Activated CD8-positive, alpha-beta T cell treated with anti-CD3 and anti-CD28 coated beads for 36 hours (primary cell): ENCODE measurements around the gene NCOA5. TPM values are rescaled to one million over a fixed set of nuclear protein-coding genes. Genes with fewer than 3 reads are reported as not detected.

Experiments used
- ATAC-seq: fragments of 200-7000 bp; cut with Tn5 transposase; one replicate; pipeline ENCODE4 v1.10.0; 2021; ENCODE audit warnings: mild to moderate bottlenecking, moderate library complexity
- CTCF ChIA-PET: fragments of 350-600 bp; sonication (Branson Sonifier 250); formaldehyde crosslinking; loops from one replicate; lab custom pipeline; 2021; ENCODE audit warnings: antibody characterized with exemption; lab: Charles Lee
- POLR2A ChIA-PET: fragments of 350-600 bp; sonication (Branson Sonifier 250); formaldehyde crosslinking; loops from one replicate; lab custom pipeline; 2021; ENCODE audit warnings: antibody characterized with exemption; lab: Charles Lee
- DNase-seq: peaks from one replicate; pipeline ENCODE4 v3.0.0-alpha.2; 2020
- H3K27ac Mint-ChIP-seq: one replicate; pipeline ENCODE4 v1.8.0; 2021; ENCODE audit warnings: mild to moderate bottlenecking, mixed read lengths
- H3K27me3 Mint-ChIP-seq: one replicate; pipeline ENCODE4 v1.8.0; 2021; ENCODE audit warnings: mixed read lengths
- H3K36me3 Mint-ChIP-seq: one replicate; pipeline ENCODE4 v1.8.0; 2021; ENCODE audit warnings: low read depth, mixed read lengths
- H3K4me1 Mint-ChIP-seq: one replicate; pipeline ENCODE4 v1.8.0; 2021; ENCODE audit warnings: low read depth, mixed read lengths
- H3K4me3 Mint-ChIP-seq: one replicate; pipeline ENCODE4 v1.8.0; 2021; ENCODE audit warnings: mild to moderate bottlenecking, moderate library complexity, mixed read lengths
- H3K9me3 Mint-ChIP-seq: one replicate; pipeline ENCODE4 v1.8.0; 2021; ENCODE audit warnings: mixed read lengths
- CTCF ChIP-seq: fragments of 200-600 bp; IDR thresholded peaks from one replicate; pipeline ENCODE4 v1.8.0; 2022; ENCODE audit warnings: antibody characterized with exemption, mild to moderate bottlenecking
- intact Hi-C: fragments of 100-400 bp; cut with micrococcal nuclease; formaldehyde crosslinking; loops from one replicate; pipeline ENCODE4 v1.10.0; 2022
- total RNA-seq, 2 experiments: library from RNA; stranded (reverse); gene quantifications; one replicate each; pipeline ENCODE4 v1.2.3, GENCODE V29; 2021

Gene NCOA5
- total RNA-seq, 2 experiments from 2014 or later, result 13.1 to 16.8 TPM

- POLR2A ChIA-PET, result interaction anchor here (0.9 kb wide), 1 partner anchor 9 kb away, joined by 5 read pairs; no protein-coding TSS in a partner anchor
- peaks cover 19% of the 10 kb centered on the region for H3K4me1 Mint-ChIP-seq
- H3K4me3 Mint-ChIP-seq, result no peak overlapping the region
- CTCF ChIA-PET, result interaction anchor here (2.4 kb wide), 1 partner anchor 49 kb away, joined by 6 read pairs; no protein-coding TSS in a partner anchor
- H3K9me3 Mint-ChIP-seq, result no peaks in the 10 kb centered on the region
- intact Hi-C loops, result no loop called here
- TF ChIP-seq CTCF, result no peak
- DNase-seq, result no peak
- H3K27ac Mint-ChIP-seq, result no peak overlapping the region
- no peaks in the 10 kb centered on the region for H3K27me3 Mint-ChIP-seq
- peaks cover 15% of the 10 kb centered on the region for H3K36me3 Mint-ChIP-seq
- ATAC-seq, result no peak
Measured at GRCh38 chr20:46078954-46079353, 10.8 kb downstream of the NCOA5 start.

- ChIA-PET POLR2A (interaction anchor here (0.6 kb wide), 1 partner anchor 67 kb away, joined by 3 read pairs; no protein-coding TSS in a partner anchor), CTCF (interaction anchor here (1.0 to 1.3 kb wide), 2 partner anchors 55 to 91 kb away, joined by 3 to 4 read pairs; no protein-coding TSS in a partner anchor)
- H3K27ac Mint-ChIP-seq, result no peak overlapping the region
- intact Hi-C loops, result no loop called here
- DNase-seq (no peak), ATAC-seq (no peak)
- TF ChIP-seq CTCF, result no peak
- H3K36me3 Mint-ChIP-seq, result peaks cover 15% of the 10 kb centered on the region
- no peaks in the 10 kb centered on the region for H3K9me3 Mint-ChIP-seq
- peaks cover 9% of the 10 kb centered on the region for H3K4me1 Mint-ChIP-seq
- H3K4me3 Mint-ChIP-seq, result no peak overlapping the region
- H3K27me3 Mint-ChIP-seq, result no peaks in the 10 kb centered on the region
Measured at GRCh38 chr20:46077642-46078305, 12.0 kb downstream of the NCOA5 start.

- Mint-ChIP-seq H3K9me3 (no peaks in the 10 kb centered on the region), H3K4me3 (no peak overlapping the region), H3K27me3 (no peaks in the 10 kb centered on the region), H3K27ac (no peak overlapping the region), H3K4me1 (peaks cover 4% of the 10 kb centered on the region), H3K36me3 (peaks cover 15% of the 10 kb centered on the region)
- POLR2A ChIA-PET, result interaction anchor here (0.6 to 1.6 kb wide), 2 partner anchors 18 to 1582 kb away, joined by 3 to 6 read pairs; no protein-coding TSS in a partner anchor
- intact Hi-C loops, result no loop called here
- ATAC-seq, result no peak
- CTCF ChIA-PET, result interaction anchor here (1.0 to 1.3 kb wide), 2 partner anchors 63 to 90 kb away, joined by 3 to 4 read pairs; no protein-coding TSS in a partner anchor
- no peak for DNase-seq
- TF ChIP-seq CTCF, result no peak
Measured at GRCh38 chr20:46076806-46077205, 13.0 kb downstream of the NCOA5 start.

GRCh38 chr20:46074006-46074405 is 15.8 kb downstream of the NCOA5 start:
- no peak for ATAC-seq

More at GRCh38 chr20:46074006-46074405, 15.8 kb downstream of the NCOA5 start:
- no peaks in the 10 kb centered on the region for H3K9me3 Mint-ChIP-seq
- CTCF ChIA-PET, result no interaction called here
- no peak overlapping the region for H3K4me3 Mint-ChIP-seq
- H3K27ac Mint-ChIP-seq, result no peak overlapping the region
- no peak for DNase-seq
- POLR2A ChIA-PET, result interaction anchor here (1.3 to 1.4 kb wide), 2 partner anchors 13 kb away, joined by 3 to 5 read pairs; no protein-coding TSS in a partner anchor
- peaks cover 19% of the 10 kb centered on the region for H3K36me3 Mint-ChIP-seq
- H3K4me1 Mint-ChIP-seq, result no peaks in the 10 kb centered on the region
- no peaks in the 10 kb centered on the region for H3K27me3 Mint-ChIP-seq
- intact Hi-C loops, result no loop called here
- TF ChIP-seq CTCF, result no peak
